Loucy (cell line): ENCODE results near the gene CFAP58.

ENCODE experiments used
- H2AFZ ChIP-seq: fragments of 200-600 bp; sonication (generic); 2 replicates; pipeline ENCODE4 v1.6.0; 2016; ENCODE audit warnings: antibody characterized with exemption, mild to moderate bottlenecking, low read length, moderate library complexity
- H3F3A ChIP-seq: fragments of 200-600 bp; 2 replicates; pipeline ENCODE4 v1.6.0; 2016; ENCODE audit warnings: antibody characterized with exemption, low read depth, mild to moderate bottlenecking
- H3K27me3 ChIP-seq: fragments of 200-600 bp; sonication (generic); 2 replicates; pipeline ENCODE4 v1.6.1; 2014; ENCODE audit warnings: low read length, mild to moderate bottlenecking; ENCODE audit not compliant: insufficient read depth, poor library complexity, severe bottlenecking
- H3K36me3 ChIP-seq: fragments of 200-600 bp; sonication (generic); 2 replicates; pipeline ENCODE4 v1.6.1; 2016; ENCODE audit warnings: low read length; ENCODE audit not compliant: insufficient read depth
- H3K4me1 ChIP-seq: fragments of 200-600 bp; sonication (generic); 2 replicates; pipeline ENCODE4 v1.5.1; 2014; ENCODE audit warnings: low read length, mild to moderate bottlenecking; ENCODE audit not compliant: insufficient read depth, poor library complexity, severe bottlenecking
- H3K4me2 ChIP-seq: fragments of 200-600 bp; sonication (generic); 2 replicates; pipeline ENCODE4 v1.6.0; 2014; ENCODE audit warnings: antibody characterized with exemption, low read length, low read depth, mild to moderate bottlenecking; ENCODE audit not compliant: poor library complexity, severe bottlenecking
- H3K4me3 ChIP-seq: fragments of 200-600 bp; sonication (generic); 2 replicates; pipeline ENCODE4 v1.5.1; 2014; ENCODE audit warnings: low read length, mild to moderate bottlenecking, mixed read lengths; ENCODE audit not compliant: poor library complexity, severe bottlenecking
- H3K79me2 ChIP-seq: fragments of 200-600 bp; sonication (generic); 2 replicates; pipeline ENCODE4 v1.6.1; 2014; ENCODE audit warnings: low read length; ENCODE audit not compliant: insufficient read depth
- H3K9ac ChIP-seq: fragments of 200-600 bp; sonication (generic); 2 replicates; pipeline ENCODE4 v1.6.0; 2014; ENCODE audit warnings: mild to moderate bottlenecking, low read depth, low read length, moderate library complexity; ENCODE audit not compliant: poor library complexity, severe bottlenecking
- H3K9me2 ChIP-seq: fragments of 200-600 bp; sonication (generic); replicated peaks from 2 replicates; pipeline ENCODE4 v1.6.1; 2016; ENCODE audit warnings: low read depth, low read length, mixed read lengths
- H3K9me3 ChIP-seq: fragments of 200-600 bp; sonication (generic); 2 replicates; pipeline ENCODE4 v1.6.1; 2014; ENCODE audit warnings: mild to moderate bottlenecking, antibody characterized with exemption, low read length, low read depth; ENCODE audit not compliant: insufficient read depth
- H4K20me1 ChIP-seq: fragments of 200-600 bp; sonication (generic); 2 replicates; pipeline ENCODE4 v1.6.0; 2014; ENCODE audit warnings: antibody characterized with exemption, low read length, mild to moderate bottlenecking; ENCODE audit not compliant: insufficient read depth, poor library complexity, severe bottlenecking
- EZH2phosphoT487 ChIP-seq: fragments of 200-600 bp; IDR thresholded peaks from 2 replicates; pipeline ENCODE4 v1.6.1; 2018; ENCODE audit warnings: antibody characterized with exemption, mild to moderate bottlenecking, moderate library complexity, borderline replicate concordance
- TF ChIP-seq, protein P1 (sequence below): fragments of 200-600 bp; sonication (generic); conservative IDR thresholded peaks from 2 replicates; pipeline ENCODE4 v1.5.1; 2014; ENCODE audit warnings: mild to moderate bottlenecking, antibody characterized with exemption, low read length

CFAP58 gene

DNA sequence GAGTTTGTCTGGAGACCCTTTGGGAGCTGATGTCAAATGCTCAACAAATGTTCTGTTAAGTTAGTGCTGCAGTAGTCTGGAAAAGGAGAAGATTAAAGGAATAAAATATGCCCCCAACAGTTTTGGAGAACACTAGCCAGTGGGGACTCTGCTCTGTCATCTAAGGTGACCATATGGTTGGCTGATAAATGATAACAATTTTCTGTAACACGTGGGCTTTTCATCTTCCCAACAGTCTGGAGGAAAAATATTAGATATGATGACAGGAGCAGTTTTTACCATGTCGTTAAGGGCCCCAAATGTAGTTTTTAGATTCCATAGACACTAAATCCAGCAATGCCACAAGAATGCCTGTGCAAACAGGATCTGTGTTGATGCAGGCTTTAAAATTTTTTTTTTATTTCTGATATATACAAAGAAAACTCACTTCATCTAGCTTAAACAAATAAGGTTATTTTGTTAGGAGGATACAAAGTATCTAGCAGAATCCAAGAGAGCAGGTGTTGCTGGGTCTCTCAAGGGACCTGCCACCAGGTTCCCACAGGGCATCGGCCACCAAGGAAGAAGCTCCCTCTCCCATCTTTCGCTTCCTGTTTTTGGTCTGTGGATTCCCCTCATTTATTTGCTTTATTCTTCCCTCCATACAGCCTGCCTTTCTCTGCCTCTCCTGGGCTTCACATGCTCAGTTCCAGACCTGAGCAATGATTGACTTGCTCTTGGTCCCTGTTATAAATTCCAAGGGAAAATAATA is 6.2 kb upstream of the CFAP58 start:
- Histone ChIP-seq H3K4me3 (no peak overlapping the region), H3K4me2 (no peak overlapping the region)
- TF ChIP-seq EZH2phosphoT487 = no peak
- TF ChIP-seq, protein P1, sequence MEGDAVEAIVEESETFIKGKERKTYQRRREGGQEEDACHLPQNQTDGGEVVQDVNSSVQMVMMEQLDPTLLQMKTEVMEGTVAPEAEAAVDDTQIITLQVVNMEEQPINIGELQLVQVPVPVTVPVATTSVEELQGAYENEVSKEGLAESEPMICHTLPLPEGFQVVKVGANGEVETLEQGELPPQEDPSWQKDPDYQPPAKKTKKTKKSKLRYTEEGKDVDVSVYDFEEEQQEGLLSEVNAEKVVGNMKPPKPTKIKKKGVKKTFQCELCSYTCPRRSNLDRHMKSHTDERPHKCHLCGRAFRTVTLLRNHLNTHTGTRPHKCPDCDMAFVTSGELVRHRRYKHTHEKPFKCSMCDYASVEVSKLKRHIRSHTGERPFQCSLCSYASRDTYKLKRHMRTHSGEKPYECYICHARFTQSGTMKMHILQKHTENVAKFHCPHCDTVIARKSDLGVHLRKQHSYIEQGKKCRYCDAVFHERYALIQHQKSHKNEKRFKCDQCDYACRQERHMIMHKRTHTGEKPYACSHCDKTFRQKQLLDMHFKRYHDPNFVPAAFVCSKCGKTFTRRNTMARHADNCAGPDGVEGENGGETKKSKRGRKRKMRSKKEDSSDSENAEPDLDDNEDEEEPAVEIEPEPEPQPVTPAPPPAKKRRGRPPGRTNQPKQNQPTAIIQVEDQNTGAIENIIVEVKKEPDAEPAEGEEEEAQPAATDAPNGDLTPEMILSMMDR = no peak

GRCh38 chr10:104348601-104349000 is 5.0 kb upstream of the CFAP58 start:
- H3K36me3 ChIP-seq = no peaks in the 10 kb centered on the region
- H3K79me2 ChIP-seq = no peaks in the 10 kb centered on the region
- H3F3A ChIP-seq = no peaks in the 10 kb centered on the region
- H3K9ac ChIP-seq = no peak overlapping the region
- H3K4me3 ChIP-seq = no peak overlapping the region
- TF ChIP-seq, protein P1 = no peak
- TF ChIP-seq EZH2phosphoT487 = no peak
- no peaks in the 10 kb centered on the region for H3K9me2 ChIP-seq
- peaks cover 20% of the 10 kb centered on the region for H3K4me1 ChIP-seq
- H4K20me1 ChIP-seq = no peaks in the 10 kb centered on the region
- H3K4me2 ChIP-seq = no peak overlapping the region
- no peaks in the 10 kb centered on the region for H3K27me3 ChIP-seq
- no peak overlapping the region for H2AFZ ChIP-seq
- no peaks in the 10 kb centered on the region for H3K9me3 ChIP-seq

More for the DNA sequence above, 6.2 kb upstream of the CFAP58 start:
- H3K36me3 ChIP-seq = no peaks in the 10 kb centered on the region
- no peaks in the 10 kb centered on the region for H3K79me2 ChIP-seq
- no peaks in the 10 kb centered on the region for H4K20me1 ChIP-seq
- peaks cover 10% of the 10 kb centered on the region for H3K4me1 ChIP-seq
- no peak overlapping the region for H2AFZ ChIP-seq
- no peaks in the 10 kb centered on the region for H3F3A ChIP-seq
- H3K9me2 ChIP-seq = no peaks in the 10 kb centered on the region
- H3K27me3 ChIP-seq = no peaks in the 10 kb centered on the region
- H3K9ac ChIP-seq = no peak overlapping the region
- H3K9me3 ChIP-seq = no peaks in the 10 kb centered on the region

DNA sequence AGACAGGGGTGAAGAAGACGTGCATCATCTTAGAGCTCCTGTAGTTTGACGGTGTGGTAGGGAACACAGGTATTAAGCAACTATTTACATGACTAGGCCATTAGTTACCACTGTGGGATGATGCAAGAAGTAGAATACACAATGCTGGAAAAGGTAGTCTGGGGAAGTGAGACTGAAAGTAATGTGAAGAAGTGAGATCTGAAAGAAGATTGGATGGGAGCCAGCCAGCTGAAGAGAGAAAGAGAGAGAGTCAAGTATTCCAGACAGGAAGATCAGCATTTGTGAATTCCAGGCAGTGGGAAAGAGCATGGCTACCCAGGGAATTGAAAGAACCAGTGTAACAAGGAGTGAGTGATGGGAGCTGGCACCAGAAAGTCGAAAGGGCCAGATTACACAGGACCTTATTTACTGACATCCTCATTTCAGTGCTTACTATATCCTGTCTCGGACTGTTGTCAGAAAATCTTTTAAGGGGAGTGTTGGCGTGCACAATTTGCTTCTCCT is 4.0 kb upstream of the CFAP58 start:
- TF ChIP-seq EZH2phosphoT487 = no peak
- TF ChIP-seq, protein P1 = no peak
- Histone ChIP-seq H3K9me3 (no peaks in the 10 kb centered on the region), H3K4me1 (peaks cover 24% of the 10 kb centered on the region), H3K27me3 (no peaks in the 10 kb centered on the region), H3K9me2 (no peaks in the 10 kb centered on the region), H2AFZ (no peak overlapping the region), H3K9ac (no peak overlapping the region), H4K20me1 (no peaks in the 10 kb centered on the region), H3K36me3 (no peaks in the 10 kb centered on the region), H3K4me2 (no peak overlapping the region), H3K4me3 (no peak overlapping the region), H3K79me2 (no peaks in the 10 kb centered on the region), H3F3A (no peaks in the 10 kb centered on the region)
